ENCODE measurements around the gene SLC10A2.
"Not testable (repeated sequence)": the region's sequence is repeated elsewhere in the genome, so short reads cannot be mapped to it uniquely, and the experiment has no call there.

SLC10A2 gene

GRCh38 chr13:103066079-103066780 lies at the start of gene SLC10A2:
Gene SLC10A2 (minus strand): TSS chr13:103066417. CDS start chr13:103066249, 168 bp downstream.
- no peak for DNase-seq

GRCh38 chr13:103107580-103107979 lies 41.4 kb upstream of the SLC10A2 start:
- DNase-seq: no peak

DNA sequence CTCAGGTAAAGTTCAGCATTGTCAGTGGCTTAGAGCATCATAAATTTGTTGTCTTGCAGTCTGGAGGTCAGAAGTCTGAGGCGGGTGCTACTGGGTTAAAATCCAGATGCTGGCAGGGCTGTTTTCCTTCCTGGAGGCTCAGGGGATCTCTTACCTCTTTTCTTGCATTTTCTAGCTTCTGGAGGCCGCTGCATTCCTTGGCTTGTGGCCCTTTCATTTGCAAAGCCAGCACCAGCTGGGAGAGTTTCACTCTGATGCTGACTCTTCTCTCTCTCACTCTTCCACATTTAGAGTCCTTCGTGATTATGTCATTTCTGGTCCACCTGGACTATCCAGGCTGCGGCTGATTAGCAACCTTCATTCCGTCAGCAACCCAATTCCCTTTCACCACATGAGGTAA lies 38.1 kb upstream of the SLC10A2 start:
- DNase-seq: no peak

GRCh38 chr13:103103456-103103855 lies 37.2 kb upstream of the SLC10A2 start:
- DNase-seq: not testable (repeated sequence)

DNA sequence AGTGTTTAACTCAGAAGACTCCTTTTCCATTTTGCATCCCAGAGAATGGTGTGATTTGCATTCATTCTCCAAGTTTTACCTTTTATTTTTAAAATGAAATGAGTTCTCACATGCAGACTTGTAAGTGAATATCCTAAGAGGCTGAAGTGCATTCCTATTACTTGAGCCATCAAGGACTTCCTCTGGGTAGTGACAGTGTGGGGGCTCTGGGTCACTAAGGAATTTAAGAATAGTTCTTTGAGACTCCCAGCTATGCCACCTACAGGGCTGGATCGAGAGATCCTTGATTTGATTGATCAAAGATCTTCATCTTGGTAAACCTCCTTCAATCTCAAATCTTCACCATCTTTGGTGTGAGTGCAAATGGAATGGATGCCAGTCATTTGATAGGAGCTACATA lies 36.3 kb upstream of the SLC10A2 start:
- DNase-seq: no peak

DNA sequence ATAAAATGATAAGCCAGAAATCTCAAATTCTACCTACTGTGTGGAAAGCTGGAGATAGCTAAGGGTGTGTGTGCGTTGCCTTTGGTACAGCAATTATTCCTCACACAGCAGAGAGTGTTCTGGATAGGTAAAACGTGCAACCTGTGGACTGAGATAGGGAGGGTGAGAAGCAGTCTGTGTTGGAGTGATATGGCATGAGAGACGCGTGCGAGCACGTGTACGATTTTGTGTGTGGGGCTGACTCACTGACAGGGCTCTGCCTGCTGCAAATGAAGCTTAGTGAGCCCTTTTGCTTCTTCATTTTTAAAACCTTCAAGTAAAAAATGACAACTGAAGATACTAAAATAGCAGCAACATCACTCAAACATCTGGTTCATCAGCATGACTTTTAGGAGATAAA lies 35.7 kb upstream of the SLC10A2 start:
- no peak for DNase-seq

DNA sequence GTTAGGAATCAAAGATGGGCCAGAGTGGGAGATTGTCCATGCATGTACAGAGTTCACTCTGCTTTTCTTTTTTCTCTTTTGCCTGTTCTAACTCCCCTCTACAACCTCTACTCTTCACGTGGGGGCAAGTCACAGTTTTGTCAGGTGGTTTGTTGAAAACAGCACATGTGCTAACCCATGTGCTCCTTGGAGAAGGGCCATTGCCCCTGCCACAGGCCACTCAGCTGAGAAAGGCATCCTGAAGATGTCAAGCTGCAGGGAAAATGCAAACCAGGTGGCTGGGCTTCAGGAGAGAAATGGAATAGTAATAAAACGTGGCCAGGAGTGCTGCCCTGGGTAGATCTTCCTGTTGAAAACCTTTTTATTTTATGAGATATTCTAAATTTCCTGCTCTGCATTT lies 35.3 kb upstream of the SLC10A2 start:
- no peak for DNase-seq

DNA sequence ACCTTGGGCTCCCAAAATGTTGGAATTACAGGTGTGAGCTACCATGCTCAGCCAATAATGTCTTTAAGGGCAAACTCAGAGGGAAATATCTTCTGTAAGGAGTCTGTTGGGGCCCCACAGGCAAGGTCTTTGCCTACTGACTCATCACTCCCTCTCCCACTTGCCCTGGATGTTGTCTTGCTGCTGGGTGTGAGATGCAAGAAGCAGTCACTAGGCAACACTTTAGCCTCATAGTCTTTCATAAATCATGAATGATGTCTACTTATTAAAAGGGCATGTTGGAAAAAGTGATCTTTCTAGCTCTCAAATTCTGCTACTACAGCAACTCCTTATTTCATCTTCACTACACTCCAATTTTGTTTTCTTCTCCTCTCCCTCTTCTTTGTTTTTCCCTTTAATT lies 34.6 kb upstream of the SLC10A2 start:
- DNase-seq: no peak

GRCh38 chr13:103099722-103100293 lies 33.6 kb upstream of the SLC10A2 start:
- no peak for DNase-seq

DNA sequence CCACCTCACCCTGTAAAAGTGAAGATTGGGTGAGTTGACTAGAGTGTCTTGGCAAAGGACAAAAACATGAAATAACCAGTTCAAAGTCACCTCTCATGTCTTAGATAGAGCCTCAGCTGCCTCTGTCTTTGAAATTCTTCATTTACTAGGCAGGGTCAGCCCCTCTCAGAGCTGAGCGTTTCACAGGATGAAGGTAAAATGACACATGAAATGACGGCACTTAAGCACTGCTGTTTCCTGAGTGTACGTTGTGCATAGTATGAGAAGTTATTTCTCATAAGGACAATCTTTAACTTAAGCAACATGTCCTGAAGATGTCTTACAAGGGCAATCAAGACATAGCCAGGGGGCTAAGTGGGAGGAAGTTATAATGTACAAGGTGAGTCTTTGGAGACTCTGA lies 32.3 kb upstream of the SLC10A2 start:
- DNase-seq: no peak

DNA sequence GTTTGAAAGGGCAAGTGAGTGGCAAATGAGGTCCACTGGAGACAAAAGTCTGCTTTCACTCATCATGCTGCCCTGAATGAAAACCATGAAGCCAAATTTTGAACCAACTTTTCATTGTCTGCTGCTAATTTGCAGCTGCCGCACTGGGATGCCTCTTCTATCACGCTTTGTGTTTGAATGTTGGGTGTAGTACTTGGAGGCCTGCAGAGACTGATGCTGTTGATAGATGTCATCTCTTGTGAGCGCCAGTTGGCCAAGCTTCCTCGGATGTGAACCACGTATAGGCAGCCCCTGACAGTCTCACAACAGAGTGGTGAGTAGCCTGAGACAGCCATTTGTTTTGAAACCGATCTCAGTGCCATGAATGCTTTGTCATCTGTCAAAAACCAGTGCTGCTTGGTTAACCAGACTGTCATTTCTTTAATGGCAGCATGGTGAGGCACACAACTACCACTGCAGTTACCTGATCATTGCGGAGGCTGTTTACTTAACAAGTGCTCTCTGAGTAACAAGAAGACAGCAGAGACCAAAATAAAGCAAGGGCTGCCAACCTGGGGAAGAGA lies 31.2 kb upstream of the SLC10A2 start:
- DNase-seq: no peak

DNA sequence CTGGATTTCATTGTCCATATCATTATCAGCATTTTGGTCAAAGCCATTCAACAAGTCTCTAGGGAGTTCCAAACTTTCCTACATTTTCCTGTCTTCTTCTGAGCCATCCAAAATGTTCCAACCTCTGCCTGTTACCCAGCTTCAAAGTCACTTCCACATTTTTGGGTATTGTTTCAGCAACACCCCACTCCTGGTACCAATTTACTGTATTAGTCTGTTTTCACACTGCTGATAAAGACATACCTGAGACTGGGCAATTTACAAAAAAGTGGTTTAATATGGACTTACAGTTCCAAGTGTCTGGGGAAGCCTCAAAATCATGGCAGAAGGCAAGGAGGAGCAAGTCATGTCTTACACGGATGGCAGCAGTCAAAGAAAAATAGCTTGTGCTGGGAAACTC lies 27.4 kb upstream of the SLC10A2 start:
- DNase-seq: not testable (repeated sequence)

DNA sequence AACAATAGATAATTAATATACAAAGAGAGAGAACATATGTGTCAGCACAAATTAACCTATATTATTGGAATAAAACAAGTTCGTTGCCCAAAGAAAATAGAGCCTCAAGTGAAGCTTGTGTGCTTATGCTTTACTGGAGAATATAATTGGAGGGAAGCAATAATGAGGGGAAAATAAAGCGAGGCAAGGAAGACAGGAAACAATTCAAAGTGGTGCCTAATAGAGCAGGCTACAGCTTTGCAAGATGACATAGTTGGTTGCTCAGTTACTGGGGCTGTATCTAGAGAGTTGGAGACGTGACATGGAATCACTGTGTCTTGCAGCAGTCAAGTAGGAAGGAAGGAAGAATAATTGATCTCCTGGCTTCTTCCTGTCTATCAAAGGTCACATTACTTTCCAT lies 21.1 kb upstream of the SLC10A2 start:
- no peak for DNase-seq

DNA sequence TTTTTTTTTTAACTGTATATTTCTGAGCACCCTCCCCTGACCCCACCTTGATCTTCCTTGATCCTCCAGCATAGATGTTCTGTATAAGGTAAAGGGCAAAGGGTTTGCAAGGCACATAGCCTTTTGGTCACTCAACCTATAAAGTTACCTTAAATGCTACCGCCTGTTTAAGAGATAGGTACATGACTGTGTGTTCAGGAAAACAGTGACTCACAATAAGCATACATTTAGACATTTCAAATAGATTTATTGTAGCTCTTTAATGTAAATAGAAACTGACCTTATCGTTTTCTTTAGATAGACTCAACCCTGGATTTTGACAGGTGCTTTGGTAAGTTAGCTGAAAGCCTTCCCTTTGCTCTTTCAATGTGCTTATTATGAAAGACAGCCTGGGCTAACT lies 15.2 kb upstream of the SLC10A2 start:
- no peak for DNase-seq

GRCh38 chr13:103078158-103078557 lies 11.9 kb upstream of the SLC10A2 start:
- DNase-seq: no peak

DNA sequence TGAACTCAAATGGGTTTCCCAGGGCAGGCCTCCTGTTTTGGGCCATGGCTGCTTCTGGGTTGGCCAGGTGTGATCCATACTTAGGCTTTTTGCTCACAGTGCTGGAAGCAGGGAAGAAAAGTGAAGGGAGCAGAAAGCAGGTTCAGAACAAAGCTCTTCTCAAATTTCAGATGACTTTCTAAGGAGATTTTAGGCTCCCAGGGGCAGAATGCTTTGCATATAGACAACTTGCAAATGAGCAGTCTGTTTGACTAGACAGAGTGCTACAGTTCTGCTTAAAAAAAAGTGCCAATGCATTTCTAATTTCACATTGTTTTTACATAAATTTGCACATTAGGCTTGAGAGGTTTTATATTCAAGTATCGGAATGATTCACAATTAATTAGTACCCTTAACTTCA lies 2.6 kb upstream of the SLC10A2 start:
- DNase-seq: no peak

DNA sequence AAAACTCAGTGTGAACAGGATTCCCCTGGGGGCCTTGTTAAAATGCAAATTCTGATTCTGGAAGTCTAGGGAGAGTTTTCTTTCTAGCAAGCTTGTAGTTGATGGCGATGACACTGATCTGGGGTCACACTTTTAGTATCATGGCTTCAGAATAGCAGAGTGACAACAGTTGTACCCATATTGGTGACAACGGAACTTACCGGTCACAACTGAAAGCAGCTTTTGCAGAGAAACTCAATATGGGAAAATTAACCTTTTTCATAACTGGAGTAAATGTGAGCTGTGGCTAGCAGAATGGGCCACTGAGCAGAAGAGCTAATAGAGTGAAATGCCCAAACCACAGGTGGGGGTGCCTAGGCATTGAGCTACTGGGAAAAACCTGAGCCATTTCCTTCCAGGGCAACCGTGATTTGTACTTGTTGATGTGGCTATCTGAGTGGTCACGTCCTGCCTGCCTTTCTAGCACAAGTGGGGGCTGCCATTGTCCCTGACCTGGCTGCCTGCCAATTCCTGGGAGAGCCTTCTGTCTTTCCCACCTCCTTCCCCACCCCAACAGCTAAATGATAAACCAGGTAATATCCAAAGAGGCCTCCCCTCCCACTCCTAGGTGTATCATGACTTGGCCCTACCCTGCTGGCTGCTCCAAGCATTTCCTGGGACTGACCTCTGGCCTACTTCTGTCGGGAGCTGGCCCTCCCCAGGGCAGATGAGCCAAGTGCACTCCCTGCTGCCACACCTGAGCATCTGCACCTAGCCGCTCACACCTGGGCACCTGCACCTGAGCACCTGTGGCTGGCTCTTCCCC lies 1.7 kb upstream of the SLC10A2 start:
- no peak for DNase-seq

- DNase-seq: no peak
These were observed 646 bp upstream of the SLC10A2 start for GRCh38 chr13:103066781-103067345.

DNA sequence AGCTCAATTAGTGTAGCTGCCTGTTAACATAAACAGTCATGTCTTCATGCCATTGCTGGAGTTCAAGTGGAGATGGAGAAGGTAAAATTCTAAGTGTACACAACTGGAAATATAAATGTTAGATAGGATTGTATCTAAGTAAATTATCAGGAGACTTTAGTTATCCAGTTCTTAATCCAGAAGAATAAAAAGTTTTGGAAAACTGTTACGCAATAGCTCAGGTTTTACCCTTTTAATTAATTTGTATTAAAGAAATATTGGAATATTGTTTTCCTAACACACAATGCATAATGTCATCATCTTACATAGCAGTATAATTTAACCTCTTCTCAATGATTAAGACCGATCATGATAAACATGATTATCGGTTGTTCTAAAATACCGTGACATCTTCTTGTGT lies 2.8 kb downstream of the SLC10A2 start:
- no peak for DNase-seq

GRCh38 chr13:103062079-103062478 lies 4.1 kb downstream of the SLC10A2 start:
- no peak for DNase-seq

- no peak for DNase-seq
These were observed 10.2 kb downstream of the SLC10A2 start for GRCh38 chr13:103056008-103056407.

- DNase-seq: no peak
These were observed 11.1 kb downstream of the SLC10A2 start for GRCh38 chr13:103055166-103055565.

GRCh38 chr13:103046676-103047075 lies 19.5 kb downstream of the SLC10A2 start:
- DNase-seq: no peak
